Esophagus squamous epithelium (tissue), 4 donors: ENCODE measurements around the gene CHMP1B.

Experiments
- CTCF ChIP-seq, 6 experiments: fragments of 450-650 bp in 4 of 6; fragments of 200-600 bp in 2 of 6; sonication (generic) in 2 of 6; IDR thresholded peaks; one replicate each; pipeline ENCODE4 v1.5.1; 2016 to 2019; ENCODE audit warnings: antibody characterized with exemption in 6 of 6, mild to moderate bottlenecking in 4 of 6, moderate library complexity in 4 of 6
- POLR2A ChIP-seq, 4 donors: fragments of 450-650 bp; IDR thresholded peaks; one replicate each; pipeline ENCODE4 v1.6.1; 2017; ENCODE audit warnings: antibody characterized with exemption in 4 of 4, mild to moderate bottlenecking in 4 of 4, moderate library complexity in 3 of 4

GRCh38 chr18:11807233-11807632 lies 44.0 kb upstream of the CHMP1B start:
- TF ChIP-seq POLR2A (IDR thresholded peaks at IDR 0.05), result no peak
- no peak for TF ChIP-seq CTCF (IDR thresholded peaks at IDR 0.05)
